DOHH2 (cell line): ENCODE results near the gene MAGEA11.

Source experiments
- EZH2phosphoT487 ChIP-seq: fragments of 200-600 bp; sonication (generic); IDR thresholded peaks from 2 replicates; pipeline ENCODE4 v1.6.1; 2017; ENCODE audit warnings: borderline replicate concordance, mild to moderate bottlenecking, antibody characterized with exemption, low read length, moderate library complexity, mixed read lengths
- TF ChIP-seq, protein P1 (sequence below): fragments of 200-600 bp; sonication (generic); IDR thresholded peaks from one replicate; pipeline ENCODE4 v1.5.1; 2014; ENCODE audit warnings: antibody characterized with exemption, mild to moderate bottlenecking, low read depth, low read length; ENCODE audit not compliant: poor library complexity, severe bottlenecking

DNA sequence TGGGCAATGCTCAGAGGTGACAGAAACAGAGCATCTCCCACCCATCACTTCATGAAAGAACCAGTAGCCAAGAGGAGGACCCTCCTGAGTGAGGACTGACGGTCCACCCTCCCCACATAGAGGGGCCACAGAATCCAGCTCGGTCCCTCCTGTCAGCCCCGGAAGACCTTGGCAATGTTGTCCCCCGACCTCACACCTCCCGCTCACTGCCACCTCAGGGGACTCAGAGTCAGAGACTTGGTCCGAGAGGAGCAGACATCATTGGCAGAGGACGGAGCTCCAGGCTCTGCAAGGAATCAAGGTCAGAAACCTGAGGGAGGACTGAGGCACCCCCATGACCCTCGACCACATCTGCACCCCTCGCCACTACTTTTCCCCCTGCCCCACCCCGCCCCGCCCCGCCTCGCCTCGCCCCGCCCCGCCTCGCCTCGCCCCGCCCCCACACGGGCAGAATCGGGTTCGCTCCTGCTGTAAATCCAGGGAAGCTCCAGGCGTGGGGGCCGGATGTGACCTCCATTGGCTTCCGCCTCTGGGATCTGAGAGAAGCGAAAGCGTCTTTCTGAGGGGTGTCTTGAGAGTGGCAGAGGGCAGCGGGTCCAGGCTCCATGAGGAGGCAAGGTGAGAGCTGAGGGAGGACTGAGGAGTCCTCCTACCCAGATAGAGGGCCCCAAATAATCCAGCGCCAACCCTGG is at the start of gene MAGEA11:
- TF ChIP-seq, protein P1, sequence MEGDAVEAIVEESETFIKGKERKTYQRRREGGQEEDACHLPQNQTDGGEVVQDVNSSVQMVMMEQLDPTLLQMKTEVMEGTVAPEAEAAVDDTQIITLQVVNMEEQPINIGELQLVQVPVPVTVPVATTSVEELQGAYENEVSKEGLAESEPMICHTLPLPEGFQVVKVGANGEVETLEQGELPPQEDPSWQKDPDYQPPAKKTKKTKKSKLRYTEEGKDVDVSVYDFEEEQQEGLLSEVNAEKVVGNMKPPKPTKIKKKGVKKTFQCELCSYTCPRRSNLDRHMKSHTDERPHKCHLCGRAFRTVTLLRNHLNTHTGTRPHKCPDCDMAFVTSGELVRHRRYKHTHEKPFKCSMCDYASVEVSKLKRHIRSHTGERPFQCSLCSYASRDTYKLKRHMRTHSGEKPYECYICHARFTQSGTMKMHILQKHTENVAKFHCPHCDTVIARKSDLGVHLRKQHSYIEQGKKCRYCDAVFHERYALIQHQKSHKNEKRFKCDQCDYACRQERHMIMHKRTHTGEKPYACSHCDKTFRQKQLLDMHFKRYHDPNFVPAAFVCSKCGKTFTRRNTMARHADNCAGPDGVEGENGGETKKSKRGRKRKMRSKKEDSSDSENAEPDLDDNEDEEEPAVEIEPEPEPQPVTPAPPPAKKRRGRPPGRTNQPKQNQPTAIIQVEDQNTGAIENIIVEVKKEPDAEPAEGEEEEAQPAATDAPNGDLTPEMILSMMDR, result no peak
- TF ChIP-seq EZH2phosphoT487, result no peak
